Stimulated activated CD8-positive, alpha-beta memory T cell treated with anti-CD3 and anti-CD28 coated beads, Interleukin-2, amount 100 ng/mL, for 1 hour (primary cell): ENCODE results near the gene RDM1.

Source experiments
- DNase-seq, 2 donors: peaks; one replicate each; pipeline ENCODE4 v3.0.0-alpha.2; 2020; ENCODE audit warnings: low read depth in 2 of 2

RDM1 gene

GRCh38 chr17:35932586-35932985 lies 2.0 kb upstream of the RDM1 start:
- no peak for DNase-seq

GRCh38 chr17:35931794-35932425 lies 1.3 kb upstream of the RDM1 start:
- no peak for DNase-seq

DNA sequence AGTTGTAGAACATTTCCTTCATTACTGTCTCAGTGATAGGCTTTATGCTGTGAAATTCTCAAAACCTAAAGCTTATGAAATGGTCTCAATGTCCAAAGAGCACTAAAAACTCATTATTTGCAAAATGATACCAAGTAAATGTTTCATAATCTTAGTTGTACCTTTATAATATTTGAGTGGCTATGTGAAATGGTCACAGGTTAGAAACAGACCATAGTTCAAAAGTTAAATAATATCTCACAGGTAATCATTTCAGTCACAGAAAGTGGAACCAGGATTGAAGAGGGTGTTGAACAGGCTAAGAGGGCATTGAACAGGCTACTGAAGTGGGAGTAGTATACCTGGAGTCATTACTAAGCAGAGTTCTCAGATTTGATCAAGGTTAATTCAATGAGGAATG lies 2.9 kb downstream of the RDM1 start:
- no peak for DNase-seq

- DNase-seq = no peak
These were observed 6.9 kb downstream of the RDM1 start for GRCh38 chr17:35923609-35924114.

DNA sequence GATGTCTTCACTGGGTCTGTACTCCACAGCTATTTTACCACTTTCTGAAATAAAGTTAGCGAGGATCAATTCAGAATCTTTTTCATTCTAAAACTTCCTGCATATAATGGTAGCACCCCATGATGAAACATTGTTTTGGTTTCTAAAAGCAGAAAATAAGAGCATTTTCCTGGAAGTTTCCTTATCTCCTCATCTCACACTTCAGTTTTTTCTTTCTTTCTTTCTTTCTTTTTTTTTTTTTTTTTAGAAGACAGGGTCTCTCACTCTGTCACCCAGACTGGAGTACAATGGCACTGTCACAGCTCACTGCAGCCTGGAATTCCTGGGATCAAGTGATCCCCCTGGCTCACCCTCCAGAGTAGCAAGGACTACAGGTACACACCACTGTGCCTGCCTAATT lies 10.3 kb downstream of the RDM1 start:
- no peak for DNase-seq

- DNase-seq = no peak
These were observed 11.9 kb downstream of the RDM1 start for GRCh38 chr17:35918665-35919064.

DNA sequence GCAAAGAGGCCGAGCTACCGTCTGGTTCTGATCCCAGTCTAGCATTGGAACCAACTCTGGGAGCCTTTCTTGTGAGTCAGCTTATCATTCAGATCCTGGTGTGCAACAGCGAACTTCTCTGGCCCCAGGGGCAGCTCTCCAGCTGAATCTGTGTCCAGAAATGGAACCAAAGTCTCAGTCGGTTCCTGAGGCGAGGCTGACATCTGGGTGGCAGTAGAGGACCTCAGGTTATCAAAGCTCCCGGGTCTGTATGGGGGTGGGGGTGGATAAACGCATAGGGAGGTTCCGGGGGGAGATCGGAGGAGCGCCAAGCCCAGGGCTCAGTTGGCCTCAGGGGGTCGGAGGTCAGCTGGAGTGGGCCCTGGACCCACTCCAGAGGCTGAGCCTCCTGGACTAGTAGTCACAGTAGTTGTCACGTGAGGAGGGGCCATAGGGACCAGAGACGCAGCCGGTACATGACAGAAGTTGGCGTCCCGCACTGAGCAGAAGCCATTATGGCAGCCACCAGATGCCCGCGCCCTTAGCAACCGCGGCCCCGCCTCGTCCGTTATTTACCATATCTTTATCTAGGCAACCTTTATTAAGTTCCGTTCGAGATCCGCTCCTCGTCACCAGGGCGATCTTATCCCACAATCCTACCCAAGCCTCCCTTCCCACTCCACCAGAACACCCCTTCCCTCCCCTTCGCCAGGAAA lies 12.9 kb downstream of the RDM1 start:
- no peak for DNase-seq

GRCh38 chr17:35915153-35915964 lies 15.2 kb downstream of the RDM1 start:
- no peak for DNase-seq

- no peak for DNase-seq
These were observed 16.2 kb downstream of the RDM1 start for GRCh38 chr17:35914354-35914753.

GRCh38 chr17:35913609-35914008 lies 17.0 kb downstream of the RDM1 start:
- no peak for DNase-seq

DNA sequence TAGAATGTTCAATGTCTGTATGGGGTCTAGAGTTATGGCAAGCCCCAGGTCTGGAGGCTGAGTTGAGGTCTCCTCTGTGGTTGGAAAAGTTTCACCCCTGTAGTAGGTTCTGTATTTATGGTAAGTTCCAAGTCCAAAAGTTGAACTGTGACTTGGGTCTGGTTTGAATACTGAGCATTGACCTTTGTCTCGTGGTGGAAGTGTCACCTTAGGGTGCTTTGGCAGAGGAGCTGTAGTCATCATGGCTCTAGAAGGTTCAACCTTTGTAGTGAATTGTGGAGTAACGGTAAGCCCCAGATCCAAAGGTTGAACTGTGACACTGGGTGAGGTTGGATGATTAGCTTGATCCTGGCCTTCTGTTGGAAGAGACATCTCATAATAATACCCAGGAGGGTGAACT lies 17.6 kb downstream of the RDM1 start:
- DNase-seq = no peak

DNA sequence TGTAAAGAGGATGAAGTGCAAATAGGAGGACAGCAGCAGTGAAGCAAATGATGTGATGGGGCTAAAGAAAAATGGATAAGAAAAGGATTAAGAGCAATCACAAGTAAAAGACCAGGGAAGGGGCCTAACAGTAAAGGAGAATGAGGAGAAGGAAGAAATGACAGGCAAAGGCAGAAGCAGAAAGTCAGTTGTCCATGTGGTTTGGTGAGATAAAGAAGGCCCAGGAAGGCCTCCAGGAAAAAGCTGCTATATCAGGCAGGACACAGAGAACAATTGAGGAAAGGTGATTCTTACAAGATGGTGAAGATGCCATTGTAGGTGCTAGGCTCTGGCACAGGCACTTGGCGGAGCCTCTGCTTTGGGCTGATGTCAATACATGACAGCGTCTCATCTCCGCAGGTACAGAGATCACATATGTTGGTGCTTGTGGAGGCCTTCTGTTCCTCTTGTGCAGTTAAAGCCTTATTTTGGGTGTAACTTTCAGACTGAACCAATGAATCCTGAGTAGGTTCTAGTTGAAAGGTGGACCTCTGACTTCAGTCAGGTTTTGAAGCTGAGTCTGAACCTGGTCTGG lies 18.1 kb downstream of the RDM1 start:
- DNase-seq = no peak

DNA sequence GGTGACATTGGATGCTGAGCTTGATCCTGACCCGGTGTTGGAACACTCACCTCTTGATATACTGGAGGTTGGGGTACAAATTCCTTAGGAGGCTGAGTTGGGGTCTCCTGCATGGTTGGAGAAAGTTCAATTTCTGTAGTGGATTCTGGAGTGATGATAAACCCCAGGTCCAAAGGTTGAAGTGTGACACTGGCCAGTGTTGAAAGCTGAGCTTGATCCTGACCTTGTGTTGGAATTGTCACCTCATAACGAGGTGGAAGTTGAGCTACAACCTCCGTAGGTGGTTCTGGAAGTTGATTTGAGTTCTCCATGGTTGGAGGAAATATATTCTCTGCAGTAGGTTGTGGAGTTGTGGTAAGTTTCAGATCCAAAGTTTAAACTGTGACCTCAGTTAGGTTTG lies 21.2 kb downstream of the RDM1 start:
- no peak for DNase-seq

DNA sequence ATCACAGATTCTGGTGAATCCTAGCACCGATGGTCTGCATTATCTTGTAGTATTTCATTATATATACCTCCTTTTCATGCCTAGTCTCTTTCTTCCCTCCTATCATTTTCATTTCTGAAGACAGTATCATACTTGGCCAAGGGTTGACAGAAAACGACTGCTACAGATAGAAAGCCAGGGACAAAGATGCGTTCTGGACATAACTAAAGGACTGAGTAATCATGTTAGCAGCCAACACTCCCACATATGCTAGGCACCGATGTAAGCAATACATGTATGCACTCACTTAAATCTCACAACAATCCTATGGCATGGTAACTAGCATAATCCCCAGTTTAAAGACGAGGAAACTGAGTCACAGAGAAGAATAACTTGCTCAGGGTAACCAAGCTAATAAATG lies 22.9 kb downstream of the RDM1 start:
- no peak for DNase-seq

DNA sequence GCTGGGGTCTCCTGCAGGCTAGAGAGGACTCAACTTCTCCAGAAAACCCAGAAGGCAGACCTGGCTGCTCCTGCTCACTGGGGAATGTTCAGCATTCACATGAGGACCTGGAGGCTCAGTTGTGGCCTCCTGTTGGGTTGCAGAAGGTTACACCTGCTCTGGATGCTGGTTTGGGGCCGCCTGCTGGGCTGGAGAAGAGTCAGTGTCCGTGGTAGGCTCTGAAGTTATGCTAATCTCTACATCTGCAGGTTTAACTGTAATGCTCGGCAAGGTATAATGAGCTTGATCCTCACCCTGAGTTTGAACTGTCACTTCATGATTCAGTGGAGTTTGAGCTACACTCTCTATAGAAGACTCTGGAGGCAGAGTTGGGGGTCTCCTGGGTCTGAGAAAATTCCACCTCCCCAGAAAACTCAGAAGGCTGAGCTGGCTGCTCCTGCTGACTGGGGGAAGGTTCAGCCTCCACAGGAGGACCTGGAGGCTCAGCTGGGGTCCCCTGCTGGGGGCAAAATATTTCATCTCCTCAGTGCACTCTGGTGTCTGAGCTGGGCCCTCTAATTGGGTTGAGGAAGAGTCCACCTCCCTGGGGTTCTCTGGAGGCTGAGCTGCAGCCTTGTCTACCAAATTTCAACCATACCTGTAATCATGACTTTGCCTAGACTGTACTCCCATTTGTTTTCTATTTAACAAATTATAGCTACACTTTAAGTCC lies 23.5 kb downstream of the RDM1 start:
- DNase-seq = no peak

- DNase-seq = no peak
These were observed 24.2 kb downstream of the RDM1 start for GRCh38 chr17:35906191-35906925.

- DNase-seq = no peak
These were observed 27.1 kb downstream of the RDM1 start for GRCh38 chr17:35903451-35903850.

- DNase-seq = no peak
These were observed 28.9 kb downstream of the RDM1 start for GRCh38 chr17:35901631-35902175.

GRCh38 chr17:35900708-35901480 lies 29.7 kb downstream of the RDM1 start:
- DNase-seq = no peak

- no peak for DNase-seq
These were observed 30.3 kb downstream of the RDM1 start for GRCh38 chr17:35900280-35900679.
